Smooth muscle cell (in vitro differentiated cells): ENCODE results near the gene CEP126. TPM values are rescaled to one million over a fixed set of nuclear protein-coding genes. Genes with fewer than 3 reads are reported as not detected.

Experiments
- DNase-seq: peaks from one replicate; lab custom pipeline; 2025; ENCODE audit not compliant: unreplicated experiment; lab: John Stamatoyannopoulos, UW
- H2AFZ ChIP-seq: fragments of 200-600 bp; sonication (generic); 2 replicates; pipeline ENCODE4 v1.6.0; 2016; ENCODE audit warnings: antibody characterized with exemption, low read depth, mild to moderate bottlenecking
- H3F3A ChIP-seq: fragments of 200-600 bp; sonication (generic); 2 replicates; pipeline ENCODE4 v1.6.0; 2017; ENCODE audit warnings: antibody characterized with exemption, low read depth
- H3K27ac ChIP-seq: fragments of 200-600 bp; sonication (generic); 2 replicates; pipeline ENCODE4 v1.5.1; 2016; ENCODE audit warnings: low read depth, mild to moderate bottlenecking
- H3K27me3 ChIP-seq: fragments of 200-600 bp; sonication (generic); 2 replicates; pipeline ENCODE4 v1.6.1; 2016; ENCODE audit warnings: low read depth, mild to moderate bottlenecking
- H3K36me3 ChIP-seq: fragments of 200-600 bp; sonication (generic); 2 replicates; pipeline ENCODE4 v1.5.1; 2016; ENCODE audit warnings: low read depth
- H3K4me1 ChIP-seq: fragments of 200-600 bp; sonication (generic); 2 replicates; pipeline ENCODE4 v1.5.1; 2016; ENCODE audit warnings: low read depth
- H3K4me2 ChIP-seq: fragments of 200-600 bp; sonication (generic); 2 replicates; pipeline ENCODE4 v1.6.0; 2016; ENCODE audit warnings: mild to moderate bottlenecking
- H3K4me3 ChIP-seq: fragments of 200-600 bp; sonication (generic); 2 replicates; pipeline ENCODE4 v1.5.1; 2016; ENCODE audit warnings: mild to moderate bottlenecking
- H3K79me2 ChIP-seq: fragments of 200-600 bp; sonication (generic); 2 replicates; pipeline ENCODE4 v1.6.0; 2016; ENCODE audit warnings: low read depth, mild to moderate bottlenecking
- H3K9ac ChIP-seq: fragments of 200-600 bp; sonication (generic); 2 replicates; pipeline ENCODE4 v1.6.0; 2016; ENCODE audit warnings: low read depth
- H3K9me3 ChIP-seq: fragments of 200-600 bp; sonication (generic); replicated peaks from 2 replicates; pipeline ENCODE4 v1.5.1; 2016; ENCODE audit warnings: low read depth
- H4K20me1 ChIP-seq: fragments of 200-600 bp; sonication (generic); 2 replicates; pipeline ENCODE4 v1.6.0; 2016; ENCODE audit warnings: low read depth
- CTCF ChIP-seq: fragments of 200-600 bp; sonication (generic); IDR thresholded peaks from 2 replicates; pipeline ENCODE4 v1.5.1; 2017; ENCODE audit warnings: borderline replicate concordance, mild to moderate bottlenecking, antibody characterized with exemption; ENCODE audit not compliant: insufficient read depth, poor library complexity, severe bottlenecking
- WGBS: methylation state at CpG from one replicate; pipeline ENCODE4 v1.1.7; 2016; ENCODE audit warnings: low lambda C conversion rate; 5-methylcytosine and 5-hydroxymethylcytosine counted together
- polyA plus RNA-seq: library from polyadenylated mRNA; unstranded; fragments of >200 nt; fragmentation: Nextera tagmentation; extraction: Ambion mirVana; gene quantifications from 2 replicates; pipeline ENCODE4 v1.2.1, GENCODE V29; 2016
- total RNA-seq: library from RNA; depleted of rRNA; stranded (reverse); fragments of >200 nt; gene quantifications from 2 replicates; pipeline ENCODE4 v1.2.3, GENCODE V29; 2014

The CEP126 gene
- total and polyA plus RNA-seq, 2 experiments from 2014 or later = 1.6 to 2.3 TPM

- no peaks in the 10 kb centered on the region for H3K79me2 ChIP-seq
- no peaks in the 10 kb centered on the region for H3K9me3 ChIP-seq
- H3K27me3 ChIP-seq = no peaks in the 10 kb centered on the region
- no peak for TF ChIP-seq CTCF
- DNase-seq = no peak
- no peak overlapping the region for H3K4me3 ChIP-seq
- no peak overlapping the region for H3K9ac ChIP-seq
- no peaks in the 10 kb centered on the region for H4K20me1 ChIP-seq
- no peak overlapping the region for H3K27ac ChIP-seq
- H3K4me1 ChIP-seq = no peaks in the 10 kb centered on the region
- 86% methylated on average over 2 of the region's 2 CpGs for WGBS
- H3K36me3 ChIP-seq = no peaks in the 10 kb centered on the region
- H2AFZ ChIP-seq = no peak overlapping the region
- H3K4me2 ChIP-seq = no peak overlapping the region
- no peaks in the 10 kb centered on the region for H3F3A ChIP-seq
Observed at GRCh38 chr11:101944923-101945322, 30.1 kb downstream of the CEP126 start.

GRCh38 chr11:101945448-101945847 is 30.6 kb downstream of the CEP126 start:
- no peaks in the 10 kb centered on the region for H3K36me3 ChIP-seq
- no peaks in the 10 kb centered on the region for H3K27me3 ChIP-seq
- H3K9ac ChIP-seq = no peak overlapping the region
- H3K9me3 ChIP-seq = no peaks in the 10 kb centered on the region
- H4K20me1 ChIP-seq = no peaks in the 10 kb centered on the region
- DNase-seq = no peak
- no peak for TF ChIP-seq CTCF
- 90% methylated on average over 4 of the region's 4 CpGs for WGBS
- no peak overlapping the region for H3K27ac ChIP-seq
- no peaks in the 10 kb centered on the region for H3F3A ChIP-seq
- no peaks in the 10 kb centered on the region for H3K79me2 ChIP-seq
- no peaks in the 10 kb centered on the region for H3K4me1 ChIP-seq
- no peak overlapping the region for H3K4me3 ChIP-seq
- H3K4me2 ChIP-seq = no peak overlapping the region
- H2AFZ ChIP-seq = no peak overlapping the region

- no peak overlapping the region for H3K27ac ChIP-seq
- no peaks in the 10 kb centered on the region for H3F3A ChIP-seq
- no peaks in the 10 kb centered on the region for H3K79me2 ChIP-seq
- H3K27me3 ChIP-seq = no peaks in the 10 kb centered on the region
- no peaks in the 10 kb centered on the region for H3K4me1 ChIP-seq
- H2AFZ ChIP-seq = no peak overlapping the region
- H3K4me2 ChIP-seq = no peak overlapping the region
- TF ChIP-seq CTCF = no peak
- H3K4me3 ChIP-seq = no peak overlapping the region
- H4K20me1 ChIP-seq = no peaks in the 10 kb centered on the region
- no peaks in the 10 kb centered on the region for H3K36me3 ChIP-seq
- no peak for DNase-seq
- no peak overlapping the region for H3K9ac ChIP-seq
- 73% methylated on average over 1 of the region's 1 CpG for WGBS
- H3K9me3 ChIP-seq = no peaks in the 10 kb centered on the region
Observed at GRCh38 chr11:101949680-101950220, 34.9 kb downstream of the CEP126 start.

- Histone ChIP-seq H3K4me2 (no peak overlapping the region), H3K4me1 (no peaks in the 10 kb centered on the region), H3K79me2 (no peaks in the 10 kb centered on the region), H2AFZ (no peak overlapping the region), H3F3A (no peaks in the 10 kb centered on the region), H3K9ac (no peak overlapping the region), H4K20me1 (no peaks in the 10 kb centered on the region), H3K9me3 (no peaks in the 10 kb centered on the region), H3K27me3 (no peaks in the 10 kb centered on the region), H3K4me3 (no peak overlapping the region), H3K27ac (no peak overlapping the region), H3K36me3 (no peaks in the 10 kb centered on the region)
- TF ChIP-seq CTCF = no peak
- DNase-seq = no peak
- WGBS = 96% methylated on average over 3 of the region's 3 CpGs
Observed at GRCh38 chr11:101955278-101955677, 40.5 kb downstream of the CEP126 start.
